Measurements from ENCODE around the gene TPCN2.

DNA sequence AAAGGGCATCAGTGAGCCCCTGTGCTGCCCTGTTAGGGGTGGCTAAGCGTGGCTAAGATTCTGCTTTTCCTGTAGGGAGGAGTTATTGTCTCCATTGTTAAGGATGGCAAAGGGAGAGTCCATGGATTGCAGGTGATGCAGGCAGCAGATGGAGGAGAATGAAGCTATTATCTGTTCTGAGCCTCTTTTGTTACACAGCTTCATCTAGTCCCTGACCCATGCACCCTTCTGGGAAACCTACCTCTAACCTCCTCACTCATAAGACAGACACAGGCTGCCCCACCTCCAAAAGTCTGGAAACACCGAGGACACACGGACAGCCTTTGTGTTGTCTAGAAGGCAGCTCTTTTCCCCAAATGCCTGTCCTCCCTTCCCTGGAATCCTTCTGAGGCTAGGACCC is 120.7 kb downstream of the TPCN2 start:
- TF ChIP-seq POLR2AphosphoS5 (IDR thresholded peaks at IDR 0.05; ENCODE audit: borderline replicate concordance, low read depth, low read length) (no peak), EZH2 (IDR thresholded peaks at IDR 0.05) (no peak), FOXP2 (optimal IDR thresholded peaks at IDR 0.05; ENCODE audit: control extremely low read depth, extremely low read length, insufficient read depth) (no peak)
